Measurements from ENCODE around the gene FMO1.

- TF ChIP-seq, protein P1, sequence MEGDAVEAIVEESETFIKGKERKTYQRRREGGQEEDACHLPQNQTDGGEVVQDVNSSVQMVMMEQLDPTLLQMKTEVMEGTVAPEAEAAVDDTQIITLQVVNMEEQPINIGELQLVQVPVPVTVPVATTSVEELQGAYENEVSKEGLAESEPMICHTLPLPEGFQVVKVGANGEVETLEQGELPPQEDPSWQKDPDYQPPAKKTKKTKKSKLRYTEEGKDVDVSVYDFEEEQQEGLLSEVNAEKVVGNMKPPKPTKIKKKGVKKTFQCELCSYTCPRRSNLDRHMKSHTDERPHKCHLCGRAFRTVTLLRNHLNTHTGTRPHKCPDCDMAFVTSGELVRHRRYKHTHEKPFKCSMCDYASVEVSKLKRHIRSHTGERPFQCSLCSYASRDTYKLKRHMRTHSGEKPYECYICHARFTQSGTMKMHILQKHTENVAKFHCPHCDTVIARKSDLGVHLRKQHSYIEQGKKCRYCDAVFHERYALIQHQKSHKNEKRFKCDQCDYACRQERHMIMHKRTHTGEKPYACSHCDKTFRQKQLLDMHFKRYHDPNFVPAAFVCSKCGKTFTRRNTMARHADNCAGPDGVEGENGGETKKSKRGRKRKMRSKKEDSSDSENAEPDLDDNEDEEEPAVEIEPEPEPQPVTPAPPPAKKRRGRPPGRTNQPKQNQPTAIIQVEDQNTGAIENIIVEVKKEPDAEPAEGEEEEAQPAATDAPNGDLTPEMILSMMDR (IDR thresholded peaks at IDR 0.05): no peak
- no peak for TF ChIP-seq ZFX (IDR thresholded peaks at IDR 0.05; ENCODE audit: borderline replicate concordance)
These were observed 17.0 kb upstream of the FMO1 start for GRCh38 chr1:171231326-171231725.

Measured in 22Rv1 (cell line).